Activated CD8-positive, alpha-beta T cell treated with anti-CD3 and anti-CD28 coated beads for 36 hours (primary cell): ENCODE measurements around the gene BAIAP3. TPM values are rescaled to one million over a fixed set of nuclear protein-coding genes. Genes with fewer than 3 reads are reported as not detected.
A peak's percentile ranks its signal among the peaks of the same experiment; 100 is the strongest.

Source experiments
- ATAC-seq: fragments of 200-7000 bp; cut with Tn5 transposase; one replicate; pipeline ENCODE4 v1.10.0; 2021; ENCODE audit warnings: mild to moderate bottlenecking, moderate library complexity
- CTCF ChIA-PET: fragments of 350-600 bp; sonication (Branson Sonifier 250); formaldehyde crosslinking; loops from one replicate; lab custom pipeline; 2021; ENCODE audit warnings: antibody characterized with exemption; lab: Charles Lee
- POLR2A ChIA-PET: fragments of 350-600 bp; sonication (Branson Sonifier 250); formaldehyde crosslinking; loops from one replicate; lab custom pipeline; 2021; ENCODE audit warnings: antibody characterized with exemption; lab: Charles Lee
- DNase-seq: peaks from one replicate; pipeline ENCODE4 v3.0.0-alpha.2; 2020
- H3K27ac Mint-ChIP-seq: one replicate; pipeline ENCODE4 v1.8.0; 2021; ENCODE audit warnings: mild to moderate bottlenecking, mixed read lengths
- H3K27me3 Mint-ChIP-seq: one replicate; pipeline ENCODE4 v1.8.0; 2021; ENCODE audit warnings: mixed read lengths
- H3K36me3 Mint-ChIP-seq: one replicate; pipeline ENCODE4 v1.8.0; 2021; ENCODE audit warnings: low read depth, mixed read lengths
- H3K4me1 Mint-ChIP-seq: one replicate; pipeline ENCODE4 v1.8.0; 2021; ENCODE audit warnings: low read depth, mixed read lengths
- H3K4me3 Mint-ChIP-seq: one replicate; pipeline ENCODE4 v1.8.0; 2021; ENCODE audit warnings: mild to moderate bottlenecking, moderate library complexity, mixed read lengths
- H3K9me3 Mint-ChIP-seq: one replicate; pipeline ENCODE4 v1.8.0; 2021; ENCODE audit warnings: mixed read lengths
- intact Hi-C: fragments of 100-400 bp; cut with micrococcal nuclease; formaldehyde crosslinking; loops from one replicate; pipeline ENCODE4 v1.10.0; 2022
- total RNA-seq, 2 experiments: library from RNA; stranded (reverse); gene quantifications; one replicate each; pipeline ENCODE4 v1.2.3, GENCODE V29; 2021
- TF ChIP-seq, protein P1 (sequence below): fragments of 200-600 bp; IDR thresholded peaks from one replicate; pipeline ENCODE4 v1.8.0; 2022; ENCODE audit warnings: antibody characterized with exemption, mild to moderate bottlenecking

Gene BAIAP3
- total RNA-seq, 2 experiments from 2014 or later = 0.27 to 0.68 TPM

- POLR2A ChIA-PET = interaction anchor here (1.4 kb wide), 1 partner anchor 17 kb away, joined by 7 read pairs; no protein-coding TSS in a partner anchor
- Mint-ChIP-seq H3K27ac (no peak overlapping the region), H3K9me3 (no peaks in the 10 kb centered on the region), H3K4me1 (peaks cover 9% of the 10 kb centered on the region), H3K4me3 (no peak overlapping the region), H3K36me3 (peaks cover 15% of the 10 kb centered on the region), H3K27me3 (no peaks in the 10 kb centered on the region)
- no peak for ATAC-seq
- DNase-seq = no peak
- TF ChIP-seq, protein P1, sequence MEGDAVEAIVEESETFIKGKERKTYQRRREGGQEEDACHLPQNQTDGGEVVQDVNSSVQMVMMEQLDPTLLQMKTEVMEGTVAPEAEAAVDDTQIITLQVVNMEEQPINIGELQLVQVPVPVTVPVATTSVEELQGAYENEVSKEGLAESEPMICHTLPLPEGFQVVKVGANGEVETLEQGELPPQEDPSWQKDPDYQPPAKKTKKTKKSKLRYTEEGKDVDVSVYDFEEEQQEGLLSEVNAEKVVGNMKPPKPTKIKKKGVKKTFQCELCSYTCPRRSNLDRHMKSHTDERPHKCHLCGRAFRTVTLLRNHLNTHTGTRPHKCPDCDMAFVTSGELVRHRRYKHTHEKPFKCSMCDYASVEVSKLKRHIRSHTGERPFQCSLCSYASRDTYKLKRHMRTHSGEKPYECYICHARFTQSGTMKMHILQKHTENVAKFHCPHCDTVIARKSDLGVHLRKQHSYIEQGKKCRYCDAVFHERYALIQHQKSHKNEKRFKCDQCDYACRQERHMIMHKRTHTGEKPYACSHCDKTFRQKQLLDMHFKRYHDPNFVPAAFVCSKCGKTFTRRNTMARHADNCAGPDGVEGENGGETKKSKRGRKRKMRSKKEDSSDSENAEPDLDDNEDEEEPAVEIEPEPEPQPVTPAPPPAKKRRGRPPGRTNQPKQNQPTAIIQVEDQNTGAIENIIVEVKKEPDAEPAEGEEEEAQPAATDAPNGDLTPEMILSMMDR = no peak
- CTCF ChIA-PET = interaction anchor here (4.2 kb wide), 1 partner anchor 17 kb away, joined by 36 read pairs; no protein-coding TSS in a partner anchor
- intact Hi-C loops = no loop called here
Observed at GRCh38 chr16:1361685-1362360, 28.4 kb downstream of the BAIAP3 start.

DNA sequence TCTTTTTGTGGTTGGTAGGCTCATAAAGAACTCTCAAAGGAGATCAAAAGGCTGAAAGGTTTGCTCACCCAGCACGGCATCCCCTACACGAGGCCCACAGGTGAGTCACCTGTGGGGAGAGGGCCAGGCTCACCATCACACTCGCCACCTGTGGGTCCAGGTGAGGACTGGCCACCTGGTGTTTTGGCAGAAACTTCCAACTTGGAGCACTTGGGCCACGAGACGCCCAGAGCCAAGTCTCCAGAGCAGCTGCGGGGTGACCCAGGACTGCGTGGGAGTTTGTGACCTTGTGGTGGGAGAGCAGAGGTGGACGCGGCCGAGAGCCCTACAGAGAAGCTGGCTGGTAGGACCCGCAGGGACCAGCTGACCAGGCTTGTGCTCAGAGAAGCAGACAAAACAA, 29.4 kb downstream of the BAIAP3 start:
- intact Hi-C loops = no loop called here
- H3K36me3 Mint-ChIP-seq = peaks cover 15% of the 10 kb centered on the region
- H3K27me3 Mint-ChIP-seq = no peaks in the 10 kb centered on the region
- ChIA-PET CTCF (interaction anchor here (0.9 to 4.2 kb wide), 22 partner anchors 8 to 343 kb away, joined by 3 to 36 read pairs (median 5); partner anchors contain the start of genes CRAMP1, GNPTG, IFT140 and MAPK8IP3), POLR2A (interaction anchor here (1.4 to 1.6 kb wide), 3 partner anchors 16 to 33 kb away, joined by 3 to 7 read pairs (median 3); no protein-coding TSS in a partner anchor)
- H3K27ac Mint-ChIP-seq = no peak overlapping the region
- H3K9me3 Mint-ChIP-seq = no peaks in the 10 kb centered on the region
- TF ChIP-seq, protein P1 = no peak
- DNase-seq = no peak
- H3K4me1 Mint-ChIP-seq = peaks cover 9% of the 10 kb centered on the region
- no peak overlapping the region for H3K4me3 Mint-ChIP-seq
- no peak for ATAC-seq

- ATAC-seq = peak; percentile 99
- intact Hi-C loops = no loop called here
- Mint-ChIP-seq H3K36me3 (peaks cover 18% of the 10 kb centered on the region), H3K9me3 (no peaks in the 10 kb centered on the region), H3K27me3 (no peaks in the 10 kb centered on the region), H3K4me3 (no peak overlapping the region), H3K4me1 (peaks cover 2% of the 10 kb centered on the region), H3K27ac (peak overlapping the region; percentile 59)
- DNase-seq = peak; percentile 82
- POLR2A ChIA-PET = interaction anchor here (0.8 to 3.7 kb wide), 5 partner anchors 15 to 57 kb away, joined by 3 to 17 read pairs (median 3); partner anchors contain the start of gene UQCC4
- TF ChIP-seq, protein P1 = peak; percentile 79
- CTCF ChIA-PET = interaction anchor here (0.6 to 4.2 kb wide), 32 partner anchors 8 to 343 kb away, joined by 3 to 36 read pairs (median 4); partner anchors contain the start of genes CRAMP1, GNPTG, IFT140 and MAPK8IP3
Observed at GRCh38 chr16:1363501-1364041, 30.1 kb downstream of the BAIAP3 start.

- Mint-ChIP-seq H3K27me3 (no peaks in the 10 kb centered on the region), H3K27ac (no peak overlapping the region), H3K9me3 (no peaks in the 10 kb centered on the region), H3K4me1 (peaks cover 2% of the 10 kb centered on the region), H3K4me3 (no peak overlapping the region), H3K36me3 (peaks cover 16% of the 10 kb centered on the region)
- TF ChIP-seq, protein P1 = no peak
- CTCF ChIA-PET = interaction anchor here (0.6 to 4.2 kb wide), 21 partner anchors 10 to 342 kb away, joined by 3 to 36 read pairs (median 5); partner anchors contain the start of genes CRAMP1, IFT140, MAPK8IP3 and TMEM204
- ATAC-seq (no peak), DNase-seq (no peak)
- POLR2A ChIA-PET = interaction anchor here (0.5 to 3.7 kb wide), 5 partner anchors 14 to 43 kb away, joined by 3 to 17 read pairs (median 3); no protein-coding TSS in a partner anchor
- intact Hi-C loops = no loop called here
Observed at GRCh38 chr16:1364510-1364909, 31.1 kb downstream of the BAIAP3 start.
